HG03097 (cell line): ENCODE measurements around the gene ZNF236.
"Not testable (repeated sequence)": the region's sequence is repeated elsewhere in the genome, so short reads cannot be mapped to it uniquely, and the experiment has no call there.

Experiments used
- ATAC-seq: cut with Tn5 transposase; IDR thresholded peaks from one replicate; pipeline ENCODE4 v1.9.1; 2021; ENCODE audit not compliant: unreplicated experiment, low FRiP score

The ZNF236 gene

GRCh38 chr18:76967299-76967698 lies 144.9 kb downstream of the ZNF236 start:
- ATAC-seq, result not testable (repeated sequence)

- no peak for ATAC-seq
These were observed 145.5 kb downstream of the ZNF236 start for GRCh38 chr18:76967721-76968472.

- ATAC-seq, result no peak
These were observed 148.6 kb downstream of the ZNF236 start for GRCh38 chr18:76970770-76971559.

GRCh38 chr18:76972241-76972640 lies 149.9 kb downstream of the ZNF236 start:
- ATAC-seq, result no peak

- no peak for ATAC-seq
These were observed 150.6 kb downstream of the ZNF236 start for GRCh38 chr18:76972846-76973519.

- ATAC-seq, result no peak
These were observed 151.3 kb downstream of the ZNF236 start for GRCh38 chr18:76973520-76974266.

- ATAC-seq, result no peak
These were observed 152.0 kb downstream of the ZNF236 start for GRCh38 chr18:76974386-76974785.

GRCh38 chr18:76975577-76976110 lies 153.3 kb downstream of the ZNF236 start:
- no peak for ATAC-seq

- ATAC-seq, result no peak
These were observed 154.8 kb downstream of the ZNF236 start for GRCh38 chr18:76977108-76977621.

GRCh38 chr18:76977684-76978232 lies 155.4 kb downstream of the ZNF236 start:
- no peak for ATAC-seq

- no peak for ATAC-seq
These were observed 156.3 kb downstream of the ZNF236 start for GRCh38 chr18:76978616-76979015.

GRCh38 chr18:76979111-76979751 lies 156.9 kb downstream of the ZNF236 start:
- ATAC-seq, result no peak

GRCh38 chr18:76979906-76980305 lies 157.5 kb downstream of the ZNF236 start:
- no peak for ATAC-seq

GRCh38 chr18:76980663-76981395 lies 158.5 kb downstream of the ZNF236 start:
- peak; percentile 27 for ATAC-seq

- ATAC-seq, result peak; percentile 35
These were observed 159.1 kb downstream of the ZNF236 start for GRCh38 chr18:76981396-76981968.

- ATAC-seq, result no peak
These were observed 159.7 kb downstream of the ZNF236 start for GRCh38 chr18:76982038-76982437.

- ATAC-seq, result peak; percentile 67
These were observed 160.7 kb downstream of the ZNF236 start for GRCh38 chr18:76982841-76983583.

- no peak for ATAC-seq
These were observed 161.3 kb downstream of the ZNF236 start for GRCh38 chr18:76983613-76984051.
